Hepatocyte (in vitro differentiated cells): ENCODE measurements around the gene RHEBL1. TPM values are rescaled to one million over a fixed set of nuclear protein-coding genes. Genes with fewer than 3 reads are reported as not detected.

Source experiments
- DNase-seq: peaks from one replicate; pipeline ENCODE4 v3.0.0-alpha.2; 2016; ENCODE audit warnings: low spot score
- H2AFZ ChIP-seq: fragments of 200-600 bp; sonication (generic); 2 replicates; pipeline ENCODE4 v1.6.0; 2016; ENCODE audit warnings: antibody characterized with exemption, mild to moderate bottlenecking
- H3K27ac ChIP-seq: fragments of 200-600 bp; sonication (generic); 2 replicates; pipeline ENCODE4 v1.5.1; 2016; ENCODE audit warnings: mild to moderate bottlenecking
- H3K27me3 ChIP-seq: fragments of 200-600 bp; sonication (generic); 2 replicates; pipeline ENCODE4 v1.6.1; 2016
- H3K36me3 ChIP-seq: fragments of 200-600 bp; sonication (generic); replicated peaks from 2 replicates; pipeline ENCODE4 v1.5.1; 2016; ENCODE audit warnings: low read depth; ENCODE audit not compliant: insufficient read depth
- H3K4me1 ChIP-seq: fragments of 200-600 bp; sonication (generic); 2 replicates; pipeline ENCODE4 v1.5.1; 2016; ENCODE audit warnings: mild to moderate bottlenecking, moderate library complexity; ENCODE audit not compliant: insufficient read depth
- H3K4me2 ChIP-seq: fragments of 200-600 bp; sonication (generic); 2 replicates; pipeline ENCODE4 v1.6.0; 2016
- H3K4me3 ChIP-seq: fragments of 200-600 bp; sonication (generic); 2 replicates; pipeline ENCODE4 v1.5.1; 2016; ENCODE audit warnings: mild to moderate bottlenecking
- H3K79me2 ChIP-seq: fragments of 200-600 bp; sonication (generic); 2 replicates; pipeline ENCODE4 v1.6.0; 2017; ENCODE audit warnings: mild to moderate bottlenecking
- H3K9me2 ChIP-seq: fragments of 200-600 bp; sonication (generic); replicated peaks from 2 replicates; pipeline ENCODE4 v1.6.0; 2017; ENCODE audit warnings: mild to moderate bottlenecking; ENCODE audit not compliant: insufficient read depth
- H3K9me3 ChIP-seq: fragments of 200-600 bp; sonication (generic); 2 replicates; pipeline ENCODE4 v1.5.1; 2016; ENCODE audit warnings: low read depth, mild to moderate bottlenecking
- H4K20me1 ChIP-seq: fragments of 200-600 bp; sonication (generic); 2 replicates; pipeline ENCODE4 v1.6.0; 2016; ENCODE audit warnings: mild to moderate bottlenecking; ENCODE audit not compliant: insufficient read depth, poor library complexity, severe bottlenecking
- EZH2 ChIP-seq: fragments of 200-600 bp; sonication (generic); IDR thresholded peaks from 2 replicates; pipeline ENCODE4 v1.6.1; 2016; ENCODE audit warnings: antibody characterized with exemption, mild to moderate bottlenecking, borderline replicate concordance
- EZH2phosphoT487 ChIP-seq: fragments of 200-600 bp; sonication (generic); IDR thresholded peaks from one replicate; pipeline ENCODE4 v1.6.1; 2018; ENCODE audit warnings: antibody characterized with exemption, mild to moderate bottlenecking, low read depth, moderate library complexity; ENCODE audit not compliant: unreplicated experiment, severe bottlenecking
- WGBS: methylation state at CpG from one replicate; pipeline ENCODE4 v1.1.6; 2016; ENCODE audit warnings: low lambda C conversion rate; ENCODE audit errors: missing lambda C conversion rate; 5-methylcytosine and 5-hydroxymethylcytosine counted together
- polyA plus RNA-seq: library from polyadenylated mRNA; unstranded; fragments of >200 nt; fragmentation: Nextera tagmentation; extraction: Ambion mirVana; gene quantifications from 2 replicates; pipeline ENCODE4 v1.2.1, GENCODE V29; 2016
- total RNA-seq: library from RNA; depleted of rRNA; stranded (reverse); fragments of >200 nt; gene quantifications from 2 replicates; pipeline ENCODE4 v1.2.3, GENCODE V29; 2014
- TF ChIP-seq, protein P1 (sequence below): fragments of 200-600 bp; sonication (generic); IDR thresholded peaks from 2 replicates; pipeline ENCODE4 v1.5.1; 2016; ENCODE audit warnings: antibody characterized with exemption, mild to moderate bottlenecking; ENCODE audit not compliant: poor library complexity

Gene RHEBL1, protein sequence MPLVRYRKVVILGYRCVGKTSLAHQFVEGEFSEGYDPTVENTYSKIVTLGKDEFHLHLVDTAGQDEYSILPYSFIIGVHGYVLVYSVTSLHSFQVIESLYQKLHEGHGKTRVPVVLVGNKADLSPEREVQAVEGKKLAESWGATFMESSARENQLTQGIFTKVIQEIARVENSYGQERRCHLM
- total RNA-seq = 0.30 TPM in 1 of 2 replicates, not detected in the other
- not detected in 2 replicates for polyA plus RNA-seq

DNA sequence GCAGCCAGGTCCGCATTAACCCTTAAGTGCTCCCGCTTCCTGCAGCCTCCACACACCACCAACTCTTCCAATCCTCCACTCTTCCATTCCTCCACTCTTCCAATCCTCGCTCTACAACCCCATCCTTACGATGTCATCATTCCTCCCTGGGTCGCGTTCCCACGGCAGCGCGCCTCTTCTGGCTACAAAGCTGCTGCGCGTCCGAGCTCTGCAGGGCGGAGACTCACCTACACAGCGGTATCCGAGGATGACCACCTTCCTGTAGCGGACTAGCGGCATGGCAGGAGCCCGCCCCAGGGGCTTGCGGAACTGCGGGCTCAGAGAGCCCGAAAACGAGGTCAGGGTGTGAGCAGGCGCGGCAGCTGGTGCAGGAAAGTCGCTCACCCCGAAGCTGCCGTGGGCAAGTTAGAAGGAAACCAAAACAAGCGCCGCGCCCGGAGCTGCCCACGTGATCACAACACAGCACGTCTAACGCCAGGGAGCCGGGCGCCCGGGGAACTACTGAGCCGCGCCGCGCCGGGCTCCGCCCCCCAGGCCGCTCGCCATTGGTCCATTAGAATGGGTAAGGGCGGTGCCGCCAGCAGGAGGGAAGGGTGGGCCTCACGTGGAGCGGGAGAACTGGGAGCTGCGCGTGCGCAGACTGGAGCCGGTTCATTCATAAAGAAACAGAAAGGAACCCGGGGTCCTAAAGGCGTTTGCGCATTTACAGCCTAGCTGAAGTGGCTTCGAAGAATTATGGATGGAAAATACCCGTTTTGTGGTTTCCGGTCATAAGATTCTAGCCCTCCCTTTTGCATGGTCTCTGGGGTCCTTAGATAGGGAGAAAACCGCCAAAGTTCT lies at the start of gene RHEBL1:
TSS of gene RHEBL1 (minus strand) at position 473 of the 840 bp plus-strand sequence. CDS start at position 279, 194 bp downstream.
- Histone ChIP-seq H3K36me3 (no peaks in the 10 kb centered on the region), H4K20me1 (no peaks in the 10 kb centered on the region), H3K4me1 (no peaks in the 10 kb centered on the region), H3K9me3 (no peaks in the 10 kb centered on the region), H3K4me3 (peak within 1 kb of the TSS; percentile 51), H2AFZ (peak within 1 kb of the TSS; percentile 87), H3K27me3 (no peaks in the 10 kb centered on the region), H3K79me2 (no peaks in the 10 kb centered on the region), H3K27ac (no peak within 1 kb of the TSS), H3K9me2 (no peaks in the 10 kb centered on the region), H3K4me2 (peak within 1 kb of the TSS; percentile 80)
- 3% methylated on average over 60 of the region's 60 CpGs for WGBS
- TF ChIP-seq, protein P1, sequence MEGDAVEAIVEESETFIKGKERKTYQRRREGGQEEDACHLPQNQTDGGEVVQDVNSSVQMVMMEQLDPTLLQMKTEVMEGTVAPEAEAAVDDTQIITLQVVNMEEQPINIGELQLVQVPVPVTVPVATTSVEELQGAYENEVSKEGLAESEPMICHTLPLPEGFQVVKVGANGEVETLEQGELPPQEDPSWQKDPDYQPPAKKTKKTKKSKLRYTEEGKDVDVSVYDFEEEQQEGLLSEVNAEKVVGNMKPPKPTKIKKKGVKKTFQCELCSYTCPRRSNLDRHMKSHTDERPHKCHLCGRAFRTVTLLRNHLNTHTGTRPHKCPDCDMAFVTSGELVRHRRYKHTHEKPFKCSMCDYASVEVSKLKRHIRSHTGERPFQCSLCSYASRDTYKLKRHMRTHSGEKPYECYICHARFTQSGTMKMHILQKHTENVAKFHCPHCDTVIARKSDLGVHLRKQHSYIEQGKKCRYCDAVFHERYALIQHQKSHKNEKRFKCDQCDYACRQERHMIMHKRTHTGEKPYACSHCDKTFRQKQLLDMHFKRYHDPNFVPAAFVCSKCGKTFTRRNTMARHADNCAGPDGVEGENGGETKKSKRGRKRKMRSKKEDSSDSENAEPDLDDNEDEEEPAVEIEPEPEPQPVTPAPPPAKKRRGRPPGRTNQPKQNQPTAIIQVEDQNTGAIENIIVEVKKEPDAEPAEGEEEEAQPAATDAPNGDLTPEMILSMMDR = peak; percentile 19
- no peak for TF ChIP-seq EZH2
- peak; percentile 99 for DNase-seq

DNA sequence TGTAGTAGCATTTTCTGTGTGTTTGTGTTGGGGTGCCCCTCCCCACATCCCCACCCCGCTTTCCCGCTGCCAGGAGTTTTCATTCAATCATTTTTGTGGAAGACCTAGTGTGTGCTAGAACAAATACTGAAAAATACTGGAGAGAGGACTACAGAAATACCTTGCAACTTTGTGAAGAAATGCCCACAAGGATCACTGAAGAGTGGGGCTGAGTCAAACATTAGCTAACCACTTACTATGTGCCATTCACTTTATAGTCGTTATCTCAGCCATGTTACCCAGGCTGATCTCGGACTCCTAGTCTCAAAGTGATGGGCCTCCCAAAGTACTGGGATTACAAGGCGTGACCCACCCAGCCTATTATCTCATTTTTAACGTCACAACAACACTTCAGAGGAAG lies 41.4 kb upstream of the RHEBL1 start:
- Histone ChIP-seq H3K27me3 (no peaks in the 10 kb centered on the region), H3K79me2 (peaks cover 33% of the 10 kb centered on the region), H3K9me3 (no peaks in the 10 kb centered on the region), H3K4me2 (peak overlapping the region; percentile 68), H3K27ac (peak overlapping the region; percentile 56), H3K36me3 (no peaks in the 10 kb centered on the region), H4K20me1 (peaks cover 19% of the 10 kb centered on the region), H3K9me2 (no peaks in the 10 kb centered on the region), H2AFZ (peak overlapping the region; percentile 8), H3K4me1 (peaks cover 18% of the 10 kb centered on the region), H3K4me3 (no peak overlapping the region)
- 43% methylated on average over 6 of the region's 6 CpGs for WGBS
- no peak for DNase-seq
- TF ChIP-seq EZH2 (no peak), EZH2phosphoT487 (no peak)
- TF ChIP-seq, protein P1 = no peak

DNA sequence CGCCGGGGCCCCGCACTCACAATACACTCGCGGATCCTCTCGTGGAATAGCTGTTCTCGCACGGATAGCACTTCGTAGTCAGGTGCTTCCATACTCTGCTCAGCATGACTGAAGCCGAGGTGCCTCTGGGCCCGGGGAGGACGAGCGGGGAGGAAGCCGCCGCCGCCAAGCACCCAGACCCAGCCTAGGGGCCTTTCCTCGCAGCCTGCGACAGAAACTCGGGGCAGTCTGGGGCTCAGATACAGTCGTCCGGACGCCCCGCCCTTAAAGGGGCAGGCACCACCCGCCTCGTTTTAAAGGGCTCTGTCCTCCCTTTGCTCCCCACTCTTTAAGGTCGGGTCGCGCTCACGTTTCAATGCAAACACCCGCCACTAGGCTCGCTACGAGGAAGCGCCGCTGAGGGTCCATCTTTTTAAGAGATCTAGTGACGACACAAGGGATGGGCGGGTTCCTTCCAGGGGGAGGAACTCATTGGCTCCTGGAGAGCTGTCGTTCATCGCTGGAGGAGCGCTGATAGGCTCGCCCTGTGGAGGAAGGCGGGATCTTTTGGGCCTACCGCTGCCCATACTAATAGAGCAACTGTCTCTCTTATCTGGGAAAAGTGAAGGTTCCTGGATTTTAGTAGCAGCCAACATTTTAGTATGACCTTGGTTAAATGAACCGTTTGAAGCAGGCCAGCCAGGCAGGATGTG lies 40.8 kb upstream of the RHEBL1 start, which contains the start of gene LMBR1L:
TSS of gene LMBR1L (minus strand) at position 384 of the 692 bp plus-strand sequence. CDS start at position 92, 292 bp downstream.
- peak; percentile 98 for DNase-seq
- Histone ChIP-seq H3K36me3 (no peaks in the 10 kb centered on the region), H3K4me1 (peaks cover 18% of the 10 kb centered on the region), H3K4me2 (peak within 1 kb of the TSS; percentile 95), H2AFZ (peak within 1 kb of the TSS; percentile 36), H4K20me1 (peaks cover 25% of the 10 kb centered on the region), H3K79me2 (peaks cover 39% of the 10 kb centered on the region), H3K4me3 (peak within 1 kb of the TSS; percentile 45), H3K27ac (peak within 1 kb of the TSS; percentile 95), H3K27me3 (no peaks in the 10 kb centered on the region), H3K9me2 (no peaks in the 10 kb centered on the region), H3K9me3 (no peaks in the 10 kb centered on the region)
- WGBS = under 1% methylated on average over 41 of the region's 43 CpGs
- no peak for TF ChIP-seq EZH2phosphoT487
- TF ChIP-seq, protein P1 = peak; percentile 30
- TF ChIP-seq EZH2 = no peak
